ENCODE results near the gene TEK.

DNA sequence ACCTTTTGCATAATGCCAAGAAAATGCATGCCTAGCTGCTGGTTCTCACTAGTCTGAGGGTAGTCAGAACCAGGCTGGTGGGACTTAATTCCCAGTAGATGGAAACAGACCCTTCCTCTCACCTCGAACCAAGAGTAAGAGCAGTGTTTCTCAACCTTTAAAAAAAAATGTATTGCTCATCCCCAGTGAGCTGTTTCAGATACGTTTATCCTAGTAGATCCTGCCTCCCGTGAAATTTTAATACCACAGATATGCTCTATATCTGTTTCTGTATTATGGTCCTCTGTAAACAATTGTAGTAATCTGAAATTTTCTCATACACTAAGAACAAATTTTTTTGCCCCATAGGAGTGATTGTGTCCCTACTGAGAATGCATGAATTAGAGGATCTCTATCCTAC, 86.2 kb downstream of the TEK start:
- TF ChIP-seq POLR2AphosphoS5 (IDR thresholded peaks at IDR 0.05; ENCODE audit: low read depth) (no peak), CTCF (IDR thresholded peaks at IDR 0.05; ENCODE audit: insufficient read depth, low read length) (no peak), REST (IDR thresholded peaks at IDR 0.05; ENCODE audit: insufficient replicate concordance, low read depth) (no peak), GABPA (IDR thresholded peaks at IDR 0.05; ENCODE audit: low read depth) (no peak), SPI1 (IDR thresholded peaks at IDR 0.05; ENCODE audit: borderline replicate concordance, low read depth) (no peak)
